ENCODE results near the gene VAC14. TPM values are rescaled to one million over a fixed set of nuclear protein-coding genes. Genes with fewer than 3 reads are reported as not detected.
A peak's percentile ranks its signal among the peaks of the same experiment; 100 is the strongest.

Gene VAC14
- total and polyA plus RNA-seq, 9 donors: 19.5 to 28.9 (median 25.2) TPM

GRCh38 chr16:70804153-70804733 is 3.3 kb upstream of the VAC14 start:
- Histone ChIP-seq H3K27me3 (ENCODE audit: control insufficient read depth, insufficient read depth, low read length) (peaks cover 5% of the 10 kb centered on the region), H3K4me1 (ENCODE audit: control insufficient read depth, insufficient read depth, low read length) (peaks cover 14% of the 10 kb centered on the region), H3K9me3 (replicated peaks; ENCODE audit: control insufficient read depth, low read depth, low read length) (no peaks in the 10 kb centered on the region), H3K36me3 (ENCODE audit: control insufficient read depth, insufficient read depth, low read length) (no peaks in the 10 kb centered on the region), H3K27ac (ENCODE audit: low read length) (no peak overlapping the region), H3K4me3 (ENCODE audit: low read length) (no peak overlapping the region)
- DNase-seq: no peak
- WGBS (ENCODE audit: insufficient coverage): 59% methylated on average over 5 of the region's 8 CpGs

GRCh38 chr16:70803319-70803718 is 2.4 kb upstream of the VAC14 start:
- H3K4me3 ChIP-seq (ENCODE audit: low read length): no peak overlapping the region
- DNase-seq: no peak
- H3K27me3 ChIP-seq (ENCODE audit: control insufficient read depth, insufficient read depth, low read length): no peaks in the 10 kb centered on the region
- no peak overlapping the region for H3K27ac ChIP-seq (ENCODE audit: low read length)
- H3K4me1 ChIP-seq (ENCODE audit: control insufficient read depth, insufficient read depth, low read length): peaks cover 14% of the 10 kb centered on the region
- no peaks in the 10 kb centered on the region for H3K9me3 ChIP-seq (replicated peaks; ENCODE audit: control insufficient read depth, low read depth, low read length)
- no peaks in the 10 kb centered on the region for H3K36me3 ChIP-seq (ENCODE audit: control insufficient read depth, insufficient read depth, low read length)

GRCh38 chr16:70801611-70802010 is 653 bp upstream of the VAC14 start:
- no peaks in the 10 kb centered on the region for H3K36me3 ChIP-seq (ENCODE audit: control insufficient read depth, insufficient read depth, low read length)
- H3K9me3 ChIP-seq (replicated peaks; ENCODE audit: control insufficient read depth, low read depth, low read length): no peaks in the 10 kb centered on the region
- peaks cover 14% of the 10 kb centered on the region for H3K4me1 ChIP-seq (ENCODE audit: control insufficient read depth, insufficient read depth, low read length)
- no peak overlapping the region for H3K4me3 ChIP-seq (ENCODE audit: low read length)
- no peaks in the 10 kb centered on the region for H3K27me3 ChIP-seq (ENCODE audit: control insufficient read depth, insufficient read depth, low read length)
- H3K27ac ChIP-seq (ENCODE audit: low read length): no peak overlapping the region
- 83% methylated on average over 2 of the region's 3 CpGs for WGBS (ENCODE audit: insufficient coverage)
- DNase-seq: no peak

- peak overlapping the region; percentile 88 for H3K4me3 ChIP-seq (ENCODE audit: low read length)
- DNase-seq: no peak
- no peaks in the 10 kb centered on the region for H3K27me3 ChIP-seq (ENCODE audit: control insufficient read depth, insufficient read depth, low read length)
- H3K4me1 ChIP-seq (ENCODE audit: control insufficient read depth, insufficient read depth, low read length): peaks cover 14% of the 10 kb centered on the region
- WGBS (ENCODE audit: insufficient coverage): 15% methylated on average over 7 of the region's 7 CpGs
- peak overlapping the region; percentile 6 for H3K27ac ChIP-seq (ENCODE audit: low read length)
- no peaks in the 10 kb centered on the region for H3K9me3 ChIP-seq (replicated peaks; ENCODE audit: control insufficient read depth, low read depth, low read length)
- no peaks in the 10 kb centered on the region for H3K36me3 ChIP-seq (ENCODE audit: control insufficient read depth, insufficient read depth, low read length)
Observed at GRCh38 chr16:70800311-70800710, 647 bp downstream of the VAC14 start.

GRCh38 chr16:70796301-70796700 is 4.7 kb downstream of the VAC14 start:
- WGBS (ENCODE audit: insufficient coverage): 90% methylated on average over 3 of the region's 3 CpGs
- H3K27me3 ChIP-seq (ENCODE audit: control insufficient read depth, insufficient read depth, low read length): no peaks in the 10 kb centered on the region
- no peak overlapping the region for H3K27ac ChIP-seq (ENCODE audit: low read length)
- H3K4me3 ChIP-seq (ENCODE audit: low read length): no peak overlapping the region
- no peaks in the 10 kb centered on the region for H3K9me3 ChIP-seq (replicated peaks; ENCODE audit: control insufficient read depth, low read depth, low read length)
- DNase-seq: no peak
- no peaks in the 10 kb centered on the region for H3K36me3 ChIP-seq (ENCODE audit: control insufficient read depth, insufficient read depth, low read length)
- peaks cover 11% of the 10 kb centered on the region for H3K4me1 ChIP-seq (ENCODE audit: control insufficient read depth, insufficient read depth, low read length)

- no peak overlapping the region for H3K4me3 ChIP-seq (ENCODE audit: low read length)
- no peak overlapping the region for H3K27ac ChIP-seq (ENCODE audit: low read length)
- WGBS (ENCODE audit: insufficient coverage): 86% methylated on average over 9 of the region's 12 CpGs
- no peaks in the 10 kb centered on the region for H3K27me3 ChIP-seq (ENCODE audit: control insufficient read depth, insufficient read depth, low read length)
- no peak for DNase-seq
- H3K36me3 ChIP-seq (ENCODE audit: control insufficient read depth, insufficient read depth, low read length): no peaks in the 10 kb centered on the region
- peaks cover 9% of the 10 kb centered on the region for H3K4me1 ChIP-seq (ENCODE audit: control insufficient read depth, insufficient read depth, low read length)
- no peaks in the 10 kb centered on the region for H3K9me3 ChIP-seq (replicated peaks; ENCODE audit: control insufficient read depth, low read depth, low read length)
Observed at GRCh38 chr16:70795296-70795912, 5.6 kb downstream of the VAC14 start.

- Histone ChIP-seq H3K4me1 (ENCODE audit: control insufficient read depth, insufficient read depth, low read length) (peaks cover 10% of the 10 kb centered on the region), H3K4me3 (ENCODE audit: low read length) (no peak overlapping the region), H3K36me3 (ENCODE audit: control insufficient read depth, insufficient read depth, low read length) (no peaks in the 10 kb centered on the region), H3K9me3 (replicated peaks; ENCODE audit: control insufficient read depth, low read depth, low read length) (no peaks in the 10 kb centered on the region), H3K27me3 (ENCODE audit: control insufficient read depth, insufficient read depth, low read length) (no peaks in the 10 kb centered on the region), H3K27ac (ENCODE audit: low read length) (no peak overlapping the region)
- DNase-seq: no peak
- WGBS (ENCODE audit: insufficient coverage): 79% methylated on average over 2 of the region's 8 CpGs
Observed at GRCh38 chr16:70793851-70794502, 7.0 kb downstream of the VAC14 start.

- no peaks in the 10 kb centered on the region for H3K27me3 ChIP-seq (ENCODE audit: control insufficient read depth, insufficient read depth, low read length)
- H3K9me3 ChIP-seq (replicated peaks; ENCODE audit: control insufficient read depth, low read depth, low read length): no peaks in the 10 kb centered on the region
- 78% methylated on average over 7 of the region's 8 CpGs for WGBS (ENCODE audit: insufficient coverage)
- peaks cover 9% of the 10 kb centered on the region for H3K36me3 ChIP-seq (ENCODE audit: control insufficient read depth, insufficient read depth, low read length)
- no peak for DNase-seq
- peaks cover 16% of the 10 kb centered on the region for H3K4me1 ChIP-seq (ENCODE audit: control insufficient read depth, insufficient read depth, low read length)
- no peak overlapping the region for H3K4me3 ChIP-seq (ENCODE audit: low read length)
- H3K27ac ChIP-seq (ENCODE audit: low read length): no peak overlapping the region
Observed at GRCh38 chr16:70790815-70791214, 10.1 kb downstream of the VAC14 start.

GRCh38 chr16:70789595-70790447 is 11.1 kb downstream of the VAC14 start:
- Histone ChIP-seq H3K27ac (ENCODE audit: low read length) (peak overlapping the region; percentile 47), H3K27me3 (ENCODE audit: control insufficient read depth, insufficient read depth, low read length) (no peaks in the 10 kb centered on the region), H3K4me3 (ENCODE audit: low read length) (no peak overlapping the region), H3K9me3 (replicated peaks; ENCODE audit: control insufficient read depth, low read depth, low read length) (no peaks in the 10 kb centered on the region), H3K4me1 (ENCODE audit: control insufficient read depth, insufficient read depth, low read length) (peaks cover 16% of the 10 kb centered on the region), H3K36me3 (ENCODE audit: control insufficient read depth, insufficient read depth, low read length) (peaks cover 18% of the 10 kb centered on the region)
- no peak for DNase-seq
- WGBS (ENCODE audit: insufficient coverage): 73% methylated on average over 13 of the region's 16 CpGs

Data from muscle of leg (tissue), 11 donors.